HEK293T (cell line): Measurements from ENCODE around the gene SKA2.

Experiments used
- BHLHE40 ChIP-seq: fragments of 450-650 bp; IDR thresholded peaks from 2 replicates; pipeline ENCODE4 v1.6.1; 2016; ENCODE audit warnings: mild to moderate bottlenecking, moderate library complexity, borderline replicate concordance
- L3MBTL2 ChIP-seq: fragments of 450-650 bp; conservative IDR thresholded peaks from 2 replicates; pipeline ENCODE4 v1.6.1; 2016; ENCODE audit warnings: mild to moderate bottlenecking

GRCh38 chr17:59151591-59151990 is 3.4 kb downstream of the SKA2 start:
- TF ChIP-seq L3MBTL2, result no peak
- TF ChIP-seq BHLHE40, result no peak
